Measurements from ENCODE around the gene PZP. TPM values are rescaled to one million over a fixed set of nuclear protein-coding genes. Genes with fewer than 3 reads are reported as not detected.

PZP gene
- total RNA-seq, 4 donors from 2014 or later, result not detected

GRCh38 chr12:9124383-9125031 lies 83.7 kb downstream of the PZP start:
- TF ChIP-seq POLR2A (IDR thresholded peaks at IDR 0.05) (no peak), CTCF (IDR thresholded peaks at IDR 0.05) (no peak)
- WGBS, 2 donors, result 92% methylated on average over 4 to 11 of the region's 16 CpGs
- DNase-seq, result no peak
- Histone ChIP-seq H3K4me1 (no peaks in the 10 kb centered on the region), H3K9me3 (no peaks in the 10 kb centered on the region), H3K27me3 (no peaks in the 10 kb centered on the region), H3K36me3 (no peaks in the 10 kb centered on the region), H3K27ac (peak overlapping the region in 2 of 3 donors; percentile 47 to 61), H3K4me3 (replicated peaks in 1 of 3) (no peak overlapping the region)
- intact Hi-C loops (cut with DNase I), result no loop called here

GRCh38 chr12:9123781-9124382 lies 84.3 kb downstream of the PZP start:
- no peaks in the 10 kb centered on the region for H3K36me3 ChIP-seq
- no peak for DNase-seq
- H3K4me3 ChIP-seq (replicated peaks in 1 of 3), result no peak overlapping the region
- H3K9me3 ChIP-seq, result no peaks in the 10 kb centered on the region
- H3K27me3 ChIP-seq, result no peaks in the 10 kb centered on the region
- no peaks in the 10 kb centered on the region for H3K4me1 ChIP-seq
- intact Hi-C loops (cut with DNase I), result no loop called here
- WGBS, 2 donors, result 60 to 70% methylated on average over 11 to 14 of the region's 14 CpGs
- peak overlapping the region in 2 of 3 donors; percentile 47 to 61 for H3K27ac ChIP-seq
- TF ChIP-seq POLR2A (IDR thresholded peaks at IDR 0.05) (no peak), CTCF (IDR thresholded peaks at IDR 0.05) (no peak)

GRCh38 chr12:9122091-9122609 lies 86.0 kb downstream of the PZP start:
- peak overlapping the region in 1 of 3 donors; percentile 43 for H3K27ac ChIP-seq
- no peak for TF ChIP-seq CTCF (IDR thresholded peaks at IDR 0.05)
- no peak for TF ChIP-seq POLR2A (IDR thresholded peaks at IDR 0.05)
- no peaks in the 10 kb centered on the region for H3K36me3 ChIP-seq
- intact Hi-C loops (cut with DNase I), result no loop called here
- no peaks in the 10 kb centered on the region for H3K9me3 ChIP-seq
- no peaks in the 10 kb centered on the region for H3K4me1 ChIP-seq
- no peaks in the 10 kb centered on the region for H3K27me3 ChIP-seq
- WGBS, 2 donors, result 65% methylated on average over 3 of the region's 3 CpGs
- DNase-seq, result no peak
- H3K4me3 ChIP-seq (replicated peaks in 1 of 3), result no peak overlapping the region

GRCh38 chr12:9120487-9121184 lies 87.6 kb downstream of the PZP start:
- no peaks in the 10 kb centered on the region for H3K36me3 ChIP-seq
- DNase-seq, result no peak
- intact Hi-C loops (cut with DNase I), result no loop called here
- peak overlapping the region in 1 of 3 donors; percentile 26 for H3K27ac ChIP-seq
- H3K27me3 ChIP-seq, result no peaks in the 10 kb centered on the region
- 86 to 92% methylated on average over 10 of the region's 10 CpGs for WGBS, 2 donors
- H3K4me1 ChIP-seq, result no peaks in the 10 kb centered on the region
- no peak for TF ChIP-seq CTCF (IDR thresholded peaks at IDR 0.05)
- H3K4me3 ChIP-seq (replicated peaks in 1 of 3), result no peak overlapping the region
- no peaks in the 10 kb centered on the region for H3K9me3 ChIP-seq

GRCh38 chr12:9118158-9118557 lies 90.0 kb downstream of the PZP start:
- TF ChIP-seq CTCF (IDR thresholded peaks at IDR 0.05) (no peak), POLR2A (IDR thresholded peaks at IDR 0.05) (no peak)
- H3K4me3 ChIP-seq (replicated peaks in 1 of 3), result no peak overlapping the region
- no peaks in the 10 kb centered on the region for H3K36me3 ChIP-seq

More at GRCh38 chr12:9118158-9118557, 90.0 kb downstream of the PZP start:
- H3K4me1 ChIP-seq, result no peaks in the 10 kb centered on the region
- no peak for DNase-seq
- 56 to 68% methylated on average over 3 of the region's 3 CpGs for WGBS, 2 donors
- intact Hi-C loops (cut with DNase I), result no loop called here
- H3K27ac ChIP-seq, result peak overlapping the region; percentile 6 to 33 (median 24)
- no peaks in the 10 kb centered on the region for H3K9me3 ChIP-seq
- H3K27me3 ChIP-seq, result no peaks in the 10 kb centered on the region
